ENCODE data around the gene ACSBG1. TPM values are rescaled to one million over a fixed set of nuclear protein-coding genes. Genes with fewer than 3 reads are reported as not detected.

ACSBG1 gene
- total and polyA plus RNA-seq, 2 of the 8 experiments (the other 6 are each of a cell fraction or from before 2014, with no cell fraction given) = 5.4 to 7.1 TPM

DNA sequence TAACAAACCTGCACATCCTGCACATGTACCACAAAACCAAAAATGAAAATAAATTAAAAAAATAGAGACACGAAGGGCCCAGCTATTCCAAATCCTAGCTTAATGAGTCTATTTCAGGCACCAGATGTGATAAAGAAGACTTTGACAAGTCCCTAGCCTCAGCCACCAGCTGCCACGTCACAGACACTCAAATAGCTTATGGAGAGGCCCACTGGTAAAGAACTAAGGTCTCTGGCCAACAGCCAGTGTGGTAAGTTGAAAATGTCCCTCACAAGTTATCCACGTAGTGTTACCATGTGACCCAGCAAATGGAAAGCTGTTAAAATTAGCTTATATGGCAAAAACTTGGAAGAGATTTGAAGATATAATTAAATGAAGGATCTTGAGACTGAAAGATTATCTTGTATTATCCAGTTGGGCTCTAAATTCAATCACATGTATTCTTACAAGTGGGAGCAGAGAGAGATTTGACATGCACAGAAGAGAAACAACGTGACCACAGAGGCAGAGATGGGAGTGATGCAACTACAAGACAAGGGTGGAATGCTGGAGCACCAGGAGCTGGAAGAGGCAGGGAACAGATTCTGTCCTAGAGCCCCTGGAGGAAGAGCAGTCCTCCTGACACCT is 10.9 kb downstream of the ACSBG1 start:
- Histone ChIP-seq H3K23me2 (ENCODE audit: low read depth, low read length) (no peaks in the 10 kb centered on the region), H4K91ac (replicated peaks; ENCODE audit: insufficient read length, low read length) (no peak overlapping the region), H3K14ac (ENCODE audit: insufficient read length) (no peak overlapping the region), H4K20me1 (replicated peaks in 1 of 2; ENCODE audit: control insufficient read depth in 1 of 2, insufficient read depth in 2 of 2, low read length in 2 of 2) (no peaks in the 10 kb centered on the region), H2AFZ (ENCODE audit: low read length) (no peak overlapping the region), H3K79me1 (ENCODE audit: low read depth, low read length) (no peaks in the 10 kb centered on the region), H3K79me2 (ENCODE audit: control insufficient read depth in 1 of 2, insufficient read depth in 2 of 2, low read length in 2 of 2) (no peaks in the 10 kb centered on the region), H2BK120ac (replicated peaks; ENCODE audit: low read depth, low read length) (no peak overlapping the region), H3K36me3 (ENCODE audit: control insufficient read depth in 2 of 4, insufficient read depth in 4 of 4, low read length in 3 of 4) (no peaks in the 10 kb centered on the region; a peak in 1 of 8 replicates), H2AK5ac (ENCODE audit: low read depth, low read length) (no peak overlapping the region), H3K27me3 (replicated peaks in 1 of 4; ENCODE audit: control insufficient read depth in 3 of 4, extremely low read depth in 1 of 4, insufficient read depth in 3 of 4, low read length in 3 of 4) (no peaks in the 10 kb centered on the region), H3K4me2 (ENCODE audit: insufficient read depth in 1 of 2, low read depth in 2 of 2, low read length in 2 of 2) (no peak overlapping the region), H2BK5ac (ENCODE audit: low read depth, low read length) (no peak overlapping the region), H2BK15ac (ENCODE audit: low read length) (no peak overlapping the region), H3K9me3 (ENCODE audit: insufficient read depth in 2 of 2, low read depth in 1 of 2, low read length in 1 of 2) (no peaks in the 10 kb centered on the region), H3K27ac (ENCODE audit: low read depth, low read length) (no peak overlapping the region), H3K4ac (replicated peaks; ENCODE audit: insufficient read length, low read depth, low read length) (no peak overlapping the region), H3K9ac (replicated peaks in 1 of 4; ENCODE audit: extremely low read depth in 1 of 4, low read depth in 3 of 4, low read length in 3 of 4) (no peak overlapping the region), H3K4me3 (ENCODE audit: extremely low read depth in 1 of 4, insufficient read depth in 2 of 4, low read depth in 3 of 4, low read length in 4 of 4) (no peak overlapping the region), H4K8ac (ENCODE audit: extremely low read depth, insufficient read depth, low read length) (no peak overlapping the region), H3K4me1 (replicated peaks in 1 of 4; ENCODE audit: control insufficient read depth in 3 of 4, insufficient read depth in 4 of 4, low read length in 3 of 4) (no peaks in the 10 kb centered on the region), H3K18ac (ENCODE audit: extremely low read depth, low read length) (no peak overlapping the region), H3K56ac (replicated peaks; ENCODE audit: insufficient read length, low read depth, low read length) (no peak overlapping the region), H4K5ac (ENCODE audit: insufficient read length, low read depth, low read length) (no peak overlapping the region), H3K23ac (ENCODE audit: insufficient read length) (no peak overlapping the region), H2BK12ac (ENCODE audit: low read depth, low read length) (no peak overlapping the region), H2BK20ac (ENCODE audit: low read length) (no peak overlapping the region)
- 77% methylated on average over 4 of the region's 4 CpGs; no CpG with 5 or more reads in 1 of the 2 experiments for WGBS, 2 experiments (ENCODE audit: extremely low coverage in 1 of 2, insufficient coverage in 1 of 2, insufficient read length in 1 of 2, insufficient replicate concordance in 2 of 2, low coverage in 1 of 2, low lambda C conversion rate in 2 of 2, missing lambda C conversion rate in 1 of 2)
- no peak for FAIRE-seq
- TF ChIP-seq NRF1 (IDR thresholded peaks at IDR 0.05; ENCODE audit: low read depth, low read length) (no peak), ASH2L (IDR thresholded peaks at IDR 0.05; ENCODE audit: low read length) (no peak), EZH2 (IDR thresholded peaks at IDR 0.05; ENCODE audit: low read depth, low read length, severe bottlenecking) (no peak), KDM1A (IDR thresholded peaks at IDR 0.05; ENCODE audit: borderline replicate concordance, low read length) (no peak), SIX5 (IDR thresholded peaks at IDR 0.05; ENCODE audit: low read depth, low read length) (no peak), NANOG (IDR thresholded peaks at IDR 0.05; ENCODE audit: insufficient read depth, low read depth, low read length, poor library complexity, severe bottlenecking) (no peak), TEAD4 (IDR thresholded peaks at IDR 0.05; ENCODE audit: low read depth, low read length) (no peak), TBP (IDR thresholded peaks at IDR 0.05; ENCODE audit: low read depth, low read length) (no peak), CBX8 (IDR thresholded peaks at IDR 0.05; ENCODE audit: borderline replicate concordance, low read depth, low read length) (no peak)
- ChIA-PET CTCF (ENCODE audit: partially characterized antibody) (interaction anchor here (0.6 to 2.0 kb wide), 5 partner anchors 17 to 224 kb away, joined by 3 to 8 read pairs (median 6); no protein-coding TSS in a partner anchor), POLR2A (ENCODE audit: partially characterized antibody) (interaction anchor here (1.3 kb wide), 1 partner anchor 8 kb away, joined by 3 read pairs; no protein-coding TSS in a partner anchor)
- no peak for DNase-seq (ENCODE audit: low read depth in 1 of 2, low spot score in 2 of 2)

All from H1 (cell line).